ENCODE results near the gene KIRREL1. TPM values are rescaled to one million over a fixed set of nuclear protein-coding genes. Genes with fewer than 3 reads are reported as not detected.

Gene KIRREL1
- total RNA-seq, 1 experiment from 2014 or later: 42.4 TPM

DNA sequence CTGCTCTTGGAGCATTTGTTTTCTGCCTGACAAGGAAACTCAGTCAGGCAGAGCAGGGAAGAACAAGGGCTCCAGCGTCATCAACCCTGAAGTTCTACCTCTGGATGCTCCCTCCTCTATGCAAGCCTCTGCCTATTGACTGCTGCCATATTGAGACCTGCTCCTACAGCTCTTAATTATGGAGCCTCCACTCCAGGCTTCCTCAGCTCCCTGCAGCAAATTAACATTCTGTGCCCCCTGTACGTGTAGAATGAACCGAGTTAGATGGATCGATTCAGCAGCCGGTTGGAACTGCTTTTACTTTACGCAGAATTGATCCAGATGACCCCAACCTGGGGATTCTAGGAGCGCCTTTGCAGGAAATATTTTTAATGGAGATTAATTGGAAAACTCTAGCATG is 68.7 kb downstream of the KIRREL1 start (continued):
- TF ChIP-seq MAX (CRISPR knock-in tag; IDR thresholded peaks at IDR 0.05): no peak
- TF ChIP-seq GRHL2 (CRISPR knock-in tag; IDR thresholded peaks at IDR 0.05; ENCODE audit: insufficient replicate concordance, severe bottlenecking): no peak
- TF ChIP-seq, protein P1, sequence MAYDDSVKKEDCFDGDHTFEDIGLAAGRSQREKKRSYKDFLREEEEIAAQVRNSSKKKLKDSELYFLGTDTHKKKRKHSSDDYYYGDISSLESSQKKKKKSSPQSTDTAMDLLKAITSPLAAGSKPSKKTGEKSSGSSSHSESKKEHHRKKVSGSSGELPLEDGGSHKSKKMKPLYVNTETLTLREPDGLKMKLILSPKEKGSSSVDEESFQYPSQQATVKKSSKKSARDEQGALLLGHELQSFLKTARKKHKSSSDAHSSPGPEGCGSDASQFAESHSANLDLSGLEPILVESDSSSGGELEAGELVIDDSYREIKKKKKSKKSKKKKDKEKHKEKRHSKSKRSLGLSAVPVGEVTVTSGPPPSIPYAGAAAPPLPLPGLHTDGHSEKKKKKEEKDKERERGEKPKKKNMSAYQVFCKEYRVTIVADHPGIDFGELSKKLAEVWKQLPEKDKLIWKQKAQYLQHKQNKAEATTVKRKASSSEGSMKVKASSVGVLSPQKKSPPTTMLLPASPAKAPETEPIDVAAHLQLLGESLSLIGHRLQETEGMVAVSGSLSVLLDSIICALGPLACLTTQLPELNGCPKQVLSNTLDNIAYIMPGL (CRISPR knock-in tag; IDR thresholded peaks at IDR 0.05): no peak
- TF ChIP-seq ETV6 (CRISPR knock-in tag; IDR thresholded peaks at IDR 0.05): no peak
- no peak for TF ChIP-seq ZNF423 (CRISPR knock-in tag; IDR thresholded peaks at IDR 0.05)

GRCh38 chr1:158067662-158068061 is 74.2 kb downstream of the KIRREL1 start:
- TF ChIP-seq SMAD4 (CRISPR knock-in tag; IDR thresholded peaks at IDR 0.05) (no peak), ZNF671 (CRISPR knock-in tag; IDR thresholded peaks at IDR 0.05) (no peak), ELF4 (CRISPR knock-in tag; IDR thresholded peaks at IDR 0.05; ENCODE audit: low read depth) (no peak), MXD4 (CRISPR knock-in tag; IDR thresholded peaks at IDR 0.05; ENCODE audit: borderline replicate concordance) (no peak), ZNF423 (CRISPR knock-in tag; IDR thresholded peaks at IDR 0.05) (no peak), ZNF416 (CRISPR knock-in tag; IDR thresholded peaks at IDR 0.05) (no peak), ATF6 (CRISPR knock-in tag; IDR thresholded peaks at IDR 0.05) (no peak), EMX1 (CRISPR knock-in tag; IDR thresholded peaks at IDR 0.05) (no peak), ATF1 (CRISPR knock-in tag; IDR thresholded peaks at IDR 0.05) (no peak), PREB (CRISPR knock-in tag; IDR thresholded peaks at IDR 0.05; ENCODE audit: borderline replicate concordance) (no peak), ZNF232 (CRISPR knock-in tag; IDR thresholded peaks at IDR 0.05) (no peak), ZNF121 (CRISPR knock-in tag; IDR thresholded peaks at IDR 0.05) (no peak), NR3C1 (CRISPR knock-in tag; conservative IDR thresholded peaks at IDR 0.05; ENCODE audit: low read depth) (no peak)
- TF ChIP-seq, protein P2, sequence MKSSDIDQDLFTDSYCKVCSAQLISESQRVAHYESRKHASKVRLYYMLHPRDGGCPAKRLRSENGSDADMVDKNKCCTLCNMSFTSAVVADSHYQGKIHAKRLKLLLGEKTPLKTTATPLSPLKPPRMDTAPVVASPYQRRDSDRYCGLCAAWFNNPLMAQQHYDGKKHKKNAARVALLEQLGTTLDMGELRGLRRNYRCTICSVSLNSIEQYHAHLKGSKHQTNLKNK (CRISPR knock-in tag; IDR thresholded peaks at IDR 0.05): no peak
- TF ChIP-seq, protein P3, sequence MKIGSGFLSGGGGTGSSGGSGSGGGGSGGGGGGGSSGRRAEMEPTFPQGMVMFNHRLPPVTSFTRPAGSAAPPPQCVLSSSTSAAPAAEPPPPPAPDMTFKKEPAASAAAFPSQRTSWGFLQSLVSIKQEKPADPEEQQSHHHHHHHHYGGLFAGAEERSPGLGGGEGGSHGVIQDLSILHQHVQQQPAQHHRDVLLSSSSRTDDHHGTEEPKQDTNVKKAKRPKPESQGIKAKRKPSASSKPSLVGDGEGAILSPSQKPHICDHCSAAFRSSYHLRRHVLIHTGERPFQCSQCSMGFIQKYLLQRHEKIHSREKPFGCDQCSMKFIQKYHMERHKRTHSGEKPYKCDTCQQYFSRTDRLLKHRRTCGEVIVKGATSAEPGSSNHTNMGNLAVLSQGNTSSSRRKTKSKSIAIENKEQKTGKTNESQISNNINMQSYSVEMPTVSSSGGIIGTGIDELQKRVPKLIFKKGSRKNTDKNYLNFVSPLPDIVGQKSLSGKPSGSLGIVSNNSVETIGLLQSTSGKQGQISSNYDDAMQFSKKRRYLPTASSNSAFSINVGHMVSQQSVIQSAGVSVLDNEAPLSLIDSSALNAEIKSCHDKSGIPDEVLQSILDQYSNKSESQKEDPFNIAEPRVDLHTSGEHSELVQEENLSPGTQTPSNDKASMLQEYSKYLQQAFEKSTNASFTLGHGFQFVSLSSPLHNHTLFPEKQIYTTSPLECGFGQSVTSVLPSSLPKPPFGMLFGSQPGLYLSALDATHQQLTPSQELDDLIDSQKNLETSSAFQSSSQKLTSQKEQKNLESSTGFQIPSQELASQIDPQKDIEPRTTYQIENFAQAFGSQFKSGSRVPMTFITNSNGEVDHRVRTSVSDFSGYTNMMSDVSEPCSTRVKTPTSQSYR (CRISPR knock-in tag; IDR thresholded peaks at IDR 0.05): no peak
- TF ChIP-seq, protein P4, sequence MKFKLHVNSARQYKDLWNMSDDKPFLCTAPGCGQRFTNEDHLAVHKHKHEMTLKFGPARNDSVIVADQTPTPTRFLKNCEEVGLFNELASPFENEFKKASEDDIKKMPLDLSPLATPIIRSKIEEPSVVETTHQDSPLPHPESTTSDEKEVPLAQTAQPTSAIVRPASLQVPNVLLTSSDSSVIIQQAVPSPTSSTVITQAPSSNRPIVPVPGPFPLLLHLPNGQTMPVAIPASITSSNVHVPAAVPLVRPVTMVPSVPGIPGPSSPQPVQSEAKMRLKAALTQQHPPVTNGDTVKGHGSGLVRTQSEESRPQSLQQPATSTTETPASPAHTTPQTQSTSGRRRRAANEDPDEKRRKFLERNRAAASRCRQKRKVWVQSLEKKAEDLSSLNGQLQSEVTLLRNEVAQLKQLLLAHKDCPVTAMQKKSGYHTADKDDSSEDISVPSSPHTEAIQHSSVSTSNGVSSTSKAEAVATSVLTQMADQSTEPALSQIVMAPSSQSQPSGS (CRISPR knock-in tag; IDR thresholded peaks at IDR 0.05; ENCODE audit: borderline replicate concordance, low read depth): no peak
- TF ChIP-seq, protein P5, sequence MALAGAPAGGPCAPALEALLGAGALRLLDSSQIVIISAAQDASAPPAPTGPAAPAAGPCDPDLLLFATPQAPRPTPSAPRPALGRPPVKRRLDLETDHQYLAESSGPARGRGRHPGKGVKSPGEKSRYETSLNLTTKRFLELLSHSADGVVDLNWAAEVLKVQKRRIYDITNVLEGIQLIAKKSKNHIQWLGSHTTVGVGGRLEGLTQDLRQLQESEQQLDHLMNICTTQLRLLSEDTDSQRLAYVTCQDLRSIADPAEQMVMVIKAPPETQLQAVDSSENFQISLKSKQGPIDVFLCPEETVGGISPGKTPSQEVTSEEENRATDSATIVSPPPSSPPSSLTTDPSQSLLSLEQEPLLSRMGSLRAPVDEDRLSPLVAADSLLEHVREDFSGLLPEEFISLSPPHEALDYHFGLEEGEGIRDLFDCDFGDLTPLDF (CRISPR knock-in tag; IDR thresholded peaks at IDR 0.05): no peak
- DNase-seq (ENCODE audit: low spot score) (no peak), ATAC-seq (no peak)
- no peak overlapping the region for H3K4me3 Mint-ChIP-seq
- H3K4me1 Mint-ChIP-seq: peaks cover 58% of the 10 kb centered on the region
- POLR2A ChIA-PET: no interaction called here
- H3K27me3 Mint-ChIP-seq (ENCODE audit: low read depth): no peaks in the 10 kb centered on the region
- H3K36me3 Mint-ChIP-seq: peaks cover 5% of the 10 kb centered on the region; the same call in 1 of the 2 replicates
- H3K9me3 Mint-ChIP-seq: no peaks in the 10 kb centered on the region
- no peak overlapping the region for H3K27ac Mint-ChIP-seq
- CTCF ChIA-PET: interaction anchor here (0.7 to 2.0 kb wide), 9 partner anchors 10 to 119 kb away, joined by 3 to 9 read pairs (median 4); no protein-coding TSS in a partner anchor

Data from WTC11 (cell line).